LNCaP clone FGC (cell line): ENCODE data around the gene BABAM2.

Experiments used
- DNase-seq: peaks from one replicate; pipeline ENCODE4 v3.0.0-alpha.2; 2011; ENCODE audit warnings: low read depth
- H3K4me3 ChIP-seq: 2 replicates; pipeline ENCODE4 v1.5.1; 2011; ENCODE audit warnings: mild to moderate bottlenecking, low read depth, low read length, control low read depth
- TF ChIP-seq, protein P1 (sequence below): IDR thresholded peaks from 2 replicates; pipeline ENCODE4 v1.5.1; 2012; ENCODE audit warnings: mild to moderate bottlenecking; ENCODE audit not compliant: control insufficient read depth, insufficient read depth; ENCODE audit errors: extremely low read depth

Gene BABAM2

DNA sequence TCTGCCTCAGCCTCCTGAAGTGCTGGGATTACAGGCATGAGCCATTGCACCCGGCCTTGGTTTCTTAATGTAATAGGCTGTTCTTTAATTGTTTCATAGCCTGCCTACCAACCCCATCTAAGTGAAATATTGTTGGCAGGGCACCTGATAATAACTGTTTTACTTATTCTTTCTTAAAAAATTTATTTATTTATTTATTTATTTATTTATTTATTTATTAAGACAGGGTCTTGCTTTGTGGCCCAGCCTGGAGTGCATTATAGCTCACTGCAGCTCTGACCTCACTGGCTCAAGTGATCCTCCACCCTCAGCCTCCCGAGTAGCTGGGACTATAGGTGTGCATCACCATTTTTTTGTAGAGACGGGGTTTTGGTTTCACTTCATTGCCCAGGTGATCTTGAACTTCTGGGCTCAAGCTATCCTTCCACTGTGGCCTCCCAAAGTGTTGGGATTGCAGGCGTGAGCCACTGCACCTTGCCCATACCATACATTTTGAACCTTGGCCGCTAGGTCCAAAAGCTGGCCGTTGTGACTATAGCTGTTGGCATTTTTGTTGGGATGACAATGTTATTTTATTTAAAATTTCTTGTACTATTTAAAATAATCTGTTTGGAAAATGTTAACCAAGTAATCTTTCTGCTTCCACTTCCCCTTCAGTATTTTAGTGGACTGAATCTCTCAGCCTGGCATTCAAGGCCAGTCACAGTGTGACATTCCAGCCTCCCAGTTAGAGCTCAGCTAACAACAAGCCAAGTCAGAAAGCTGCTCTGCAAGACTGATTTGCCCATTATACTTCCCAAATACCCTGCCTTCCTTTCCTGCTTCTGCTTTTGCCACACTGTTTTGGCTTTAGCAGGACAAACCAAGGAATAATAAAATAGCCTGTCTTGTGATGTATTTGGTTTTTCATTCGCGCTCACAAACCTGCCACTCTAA is 52.4 kb downstream of the BABAM2 start:
- no peak for DNase-seq
- H3K4me3 ChIP-seq, result no peak overlapping the region
- TF ChIP-seq, protein P1, sequence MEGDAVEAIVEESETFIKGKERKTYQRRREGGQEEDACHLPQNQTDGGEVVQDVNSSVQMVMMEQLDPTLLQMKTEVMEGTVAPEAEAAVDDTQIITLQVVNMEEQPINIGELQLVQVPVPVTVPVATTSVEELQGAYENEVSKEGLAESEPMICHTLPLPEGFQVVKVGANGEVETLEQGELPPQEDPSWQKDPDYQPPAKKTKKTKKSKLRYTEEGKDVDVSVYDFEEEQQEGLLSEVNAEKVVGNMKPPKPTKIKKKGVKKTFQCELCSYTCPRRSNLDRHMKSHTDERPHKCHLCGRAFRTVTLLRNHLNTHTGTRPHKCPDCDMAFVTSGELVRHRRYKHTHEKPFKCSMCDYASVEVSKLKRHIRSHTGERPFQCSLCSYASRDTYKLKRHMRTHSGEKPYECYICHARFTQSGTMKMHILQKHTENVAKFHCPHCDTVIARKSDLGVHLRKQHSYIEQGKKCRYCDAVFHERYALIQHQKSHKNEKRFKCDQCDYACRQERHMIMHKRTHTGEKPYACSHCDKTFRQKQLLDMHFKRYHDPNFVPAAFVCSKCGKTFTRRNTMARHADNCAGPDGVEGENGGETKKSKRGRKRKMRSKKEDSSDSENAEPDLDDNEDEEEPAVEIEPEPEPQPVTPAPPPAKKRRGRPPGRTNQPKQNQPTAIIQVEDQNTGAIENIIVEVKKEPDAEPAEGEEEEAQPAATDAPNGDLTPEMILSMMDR, result no peak

DNA sequence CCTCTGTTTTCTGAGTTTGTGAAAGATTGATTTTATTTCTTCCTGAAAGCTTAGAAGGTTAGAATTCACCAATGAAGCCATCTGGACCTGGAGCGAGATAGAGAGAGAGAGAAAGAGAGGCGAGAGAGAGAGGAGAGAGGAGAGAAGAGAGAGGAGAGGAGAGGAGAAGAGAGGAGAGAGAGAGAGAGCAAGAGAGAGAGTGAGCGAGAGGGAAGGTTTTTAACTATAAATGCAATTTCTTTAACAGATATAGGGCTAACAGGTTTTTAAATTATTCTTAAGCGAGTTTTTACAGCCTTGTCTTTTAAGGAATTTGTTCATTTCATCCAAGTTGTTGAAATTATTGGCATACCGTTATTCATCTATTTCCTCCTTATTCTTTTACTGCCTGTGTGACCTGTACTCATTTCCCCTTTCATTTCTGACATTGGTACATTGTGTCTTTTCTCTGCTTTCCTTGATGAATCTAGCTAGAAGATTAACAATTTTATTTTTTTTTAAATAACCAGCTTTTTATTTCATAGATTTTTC is 56.1 kb downstream of the BABAM2 start:
- H3K4me3 ChIP-seq, result no peak overlapping the region
- DNase-seq, result no peak
- TF ChIP-seq, protein P1, result no peak

DNA sequence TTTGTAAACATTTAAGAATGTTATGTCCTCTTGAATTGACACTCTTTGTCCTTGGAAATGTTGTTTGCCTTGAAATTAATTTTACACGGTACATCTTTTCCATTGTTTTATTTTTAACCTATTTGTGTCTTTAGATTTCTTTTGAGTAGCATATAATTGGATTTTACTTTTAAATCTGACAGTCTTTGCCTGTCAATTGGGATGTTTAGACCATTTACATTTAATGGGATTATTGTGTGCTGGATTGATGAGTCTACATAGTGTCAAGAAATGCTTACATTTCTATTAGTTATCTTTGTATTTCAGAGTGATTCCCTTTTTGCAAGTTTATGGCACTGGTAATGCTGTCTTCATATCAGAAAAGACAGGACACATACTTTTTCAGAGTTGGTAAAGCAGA is 61.5 kb downstream of the BABAM2 start:
- TF ChIP-seq, protein P1, result no peak
- no peak for DNase-seq
- H3K4me3 ChIP-seq, result no peak overlapping the region

DNA sequence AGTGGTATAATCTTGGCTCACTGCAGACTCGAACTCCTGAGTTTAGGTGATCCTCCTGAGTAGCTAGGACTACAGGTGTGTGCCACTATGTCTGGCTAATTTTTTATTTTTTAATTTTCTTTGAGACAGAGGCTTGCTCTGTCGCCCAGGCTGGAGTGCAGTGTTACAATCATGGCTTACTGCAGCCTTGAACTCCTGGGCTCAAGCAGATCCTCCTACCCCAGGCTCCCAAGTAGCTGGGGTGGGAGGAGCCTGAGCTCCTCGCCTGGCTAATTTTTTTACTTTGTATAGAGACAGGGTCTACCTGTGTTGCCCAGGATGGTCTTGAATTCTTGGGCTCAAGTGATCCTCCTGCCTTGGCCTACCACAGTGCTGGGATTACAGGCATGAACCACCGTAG is 62.5 kb downstream of the BABAM2 start:
- TF ChIP-seq, protein P1, result no peak
- no peak for DNase-seq

DNA sequence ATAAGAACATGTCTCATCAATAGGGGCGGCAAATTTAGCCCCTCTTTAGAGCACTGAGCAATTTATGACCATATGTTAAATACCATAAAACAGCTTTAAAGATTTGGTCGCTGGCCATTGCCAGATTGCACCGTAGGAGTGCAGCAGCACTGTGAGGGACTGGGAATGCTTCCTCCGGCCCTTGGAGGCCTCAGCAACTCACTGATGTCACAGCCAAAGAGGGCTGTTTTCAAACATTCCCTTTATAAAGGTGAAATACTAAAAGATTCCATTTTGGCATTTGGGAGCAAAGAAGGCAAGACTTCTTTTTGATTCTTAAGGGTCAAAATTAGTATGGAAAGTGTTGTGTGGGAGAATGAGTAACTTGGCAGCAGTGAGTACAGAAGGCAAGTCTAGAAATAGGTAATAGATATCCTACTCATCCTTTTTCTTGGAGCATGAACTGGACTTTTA is 63.7 kb downstream of the BABAM2 start:
- no peak for DNase-seq
- no peak overlapping the region for H3K4me3 ChIP-seq
- TF ChIP-seq, protein P1, result no peak

More for the DNA sequence above, 62.5 kb downstream of the BABAM2 start:
- H3K4me3 ChIP-seq, result no peak overlapping the region

DNA sequence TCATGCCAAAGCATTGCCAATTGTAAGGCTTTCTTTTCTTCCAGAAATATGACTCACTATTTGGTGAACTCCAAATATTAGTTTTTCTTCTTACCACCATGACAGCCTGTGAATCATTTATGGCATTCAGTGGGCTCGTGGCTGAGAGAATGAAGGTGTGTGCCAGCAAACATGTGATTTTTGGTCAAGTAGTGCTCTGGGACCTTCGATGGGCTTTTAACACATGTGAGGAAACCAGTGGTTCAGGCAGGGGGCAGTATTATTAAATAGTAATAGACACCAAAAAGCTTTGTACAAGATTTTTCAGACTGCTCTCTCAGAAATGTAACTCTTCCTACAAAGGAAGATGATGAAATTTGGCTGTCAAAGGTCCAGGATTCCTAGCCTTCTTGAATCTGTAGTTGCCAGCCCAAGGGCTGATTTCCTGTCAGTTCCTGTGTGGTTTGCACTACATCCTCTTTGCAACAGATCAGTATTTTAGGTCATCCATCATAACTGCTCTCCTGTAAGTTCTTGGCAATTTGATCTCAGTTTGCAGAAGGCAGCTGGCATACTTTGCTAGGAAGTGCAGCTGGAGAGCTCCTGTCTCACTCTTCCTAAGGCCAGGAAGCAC is 64.3 kb downstream of the BABAM2 start:
- H3K4me3 ChIP-seq, result no peak overlapping the region
- no peak for DNase-seq
- TF ChIP-seq, protein P1, result no peak
